Inflammatory macrophage treated with lipopolysaccharide for 1 hour (primary cell): ENCODE data around the gene OR51B4.
"Not testable (repeated sequence)": the region's sequence is repeated elsewhere in the genome, so short reads cannot be mapped to it uniquely, and the experiment has no call there.

Source experiments
- DNase-seq, 2 donors: peaks; one replicate each; pipeline ENCODE4 v3.0.0-alpha.2; 2020 to 2022

OR51B4 gene

DNA sequence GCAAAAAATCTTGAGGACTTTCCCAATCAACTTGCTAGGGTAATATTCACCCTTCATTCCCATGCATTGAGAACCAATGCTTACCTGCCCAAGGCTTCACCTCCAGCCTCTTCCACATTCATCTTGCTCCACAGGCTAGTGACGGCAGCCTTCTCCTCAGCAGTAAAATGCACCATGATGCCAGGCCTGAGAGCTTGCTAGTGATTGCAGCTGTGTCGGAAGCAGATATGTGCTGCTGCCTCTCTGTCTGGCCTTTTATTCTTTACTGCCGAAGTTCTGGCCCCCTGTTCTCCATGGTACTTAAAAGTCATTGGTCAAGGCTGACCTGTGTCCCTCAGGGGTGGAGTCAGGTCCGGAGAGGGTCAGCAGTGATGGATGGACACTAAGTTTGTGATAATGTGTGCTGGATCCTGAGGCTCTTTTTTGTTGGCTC is 32.0 kb downstream of the OR51B4 start, which contains the start of gene HBE1:
HBE1 (minus strand) TSS at position 231 of the 433 bp plus-strand sequence; CDS start at position 176, 55 bp downstream.
- no peak for DNase-seq

DNA sequence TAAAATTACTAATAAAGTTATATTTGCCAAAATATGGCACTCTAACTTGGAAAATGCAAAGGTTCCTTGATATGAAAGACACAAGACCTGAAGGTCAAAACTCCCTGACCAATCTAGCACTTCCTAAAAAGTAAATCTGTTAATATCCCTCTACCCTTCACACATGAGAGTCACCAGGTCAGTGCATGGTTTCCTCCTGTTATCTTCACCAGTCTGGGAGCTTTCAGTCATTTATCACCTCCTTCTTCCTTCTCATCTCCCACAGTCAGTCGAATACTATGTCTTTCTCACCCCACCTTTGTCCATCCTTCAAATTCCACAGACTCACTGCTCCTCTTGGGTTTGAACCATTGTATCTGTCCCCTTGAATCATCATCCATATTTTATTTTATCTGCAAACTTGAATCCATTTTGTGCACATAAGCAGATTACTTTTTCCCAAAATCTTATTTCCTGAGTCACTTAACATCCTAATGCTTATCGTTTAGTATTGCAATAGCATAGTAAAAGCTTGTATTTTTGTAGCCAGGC is 34.6 kb downstream of the OR51B4 start:
- DNase-seq: no peak

DNA sequence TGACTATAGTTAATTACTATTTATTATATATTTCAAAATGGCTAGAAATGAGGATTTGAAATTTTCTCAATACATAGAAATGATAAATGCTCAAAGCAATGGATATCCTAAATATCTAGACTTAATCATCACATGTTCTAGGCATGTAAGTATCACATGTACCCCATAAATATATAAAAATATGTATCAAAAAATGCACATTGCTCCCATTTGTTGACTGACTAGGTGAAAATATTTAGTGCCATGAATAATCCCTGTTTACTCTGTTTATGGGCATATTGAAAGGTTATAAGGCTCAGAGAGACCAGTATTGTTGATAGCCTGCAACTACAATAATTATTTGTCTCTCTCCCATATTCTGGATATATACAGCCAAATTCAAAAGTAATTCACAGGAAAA is 35.1 kb downstream of the OR51B4 start:
- no peak for DNase-seq

DNA sequence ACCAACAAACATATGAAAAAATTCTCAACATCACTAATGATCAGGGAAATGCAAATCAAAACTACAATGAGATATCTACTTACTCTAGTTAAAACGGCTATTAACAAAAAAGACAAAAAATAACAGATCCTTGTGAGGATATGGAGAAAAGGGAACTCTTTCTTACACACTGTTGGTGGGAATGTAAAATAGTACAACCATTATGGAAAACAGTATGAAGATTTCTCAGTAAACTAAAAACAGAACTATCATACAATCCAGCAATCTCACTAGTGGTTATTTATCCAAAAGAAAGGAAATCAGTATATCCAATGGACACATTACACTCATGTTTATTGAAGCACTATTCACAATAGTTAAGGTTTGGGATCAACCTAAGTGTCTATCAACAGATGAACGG is 35.9 kb downstream of the OR51B4 start:
- no peak for DNase-seq

DNA sequence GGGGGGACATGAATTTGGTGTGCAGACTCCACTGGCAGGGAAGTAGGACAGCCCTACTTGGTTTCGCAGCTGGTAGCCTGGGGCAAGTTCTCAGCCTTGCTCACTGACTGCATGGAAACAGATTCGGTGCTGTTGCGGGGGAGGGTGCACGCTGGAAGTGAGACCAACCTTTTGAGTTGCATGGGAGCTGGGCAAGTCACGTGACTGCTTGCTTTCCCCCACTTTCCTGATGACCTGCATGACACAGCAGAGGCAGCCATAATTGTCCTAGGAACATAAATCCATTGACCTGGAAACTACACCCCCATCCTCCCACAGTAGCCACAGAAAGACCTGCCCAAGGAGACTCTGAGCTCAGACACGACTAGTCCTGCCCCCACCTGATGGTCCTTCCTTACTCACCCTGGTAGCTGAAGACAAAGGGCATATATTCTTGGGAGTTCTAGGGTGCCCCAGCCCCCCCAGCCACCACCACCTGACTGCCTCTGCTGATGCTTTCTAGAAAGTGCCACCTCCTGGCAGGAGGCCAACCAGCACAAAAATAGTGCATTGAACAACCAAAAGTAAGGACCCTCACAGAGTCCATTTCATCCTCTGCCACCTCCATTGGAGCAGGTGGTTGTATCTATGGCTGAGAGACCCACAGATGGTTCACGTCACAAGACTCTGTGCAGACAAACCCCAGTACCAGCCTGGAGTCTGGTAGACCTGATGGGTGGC is 43.0 kb downstream of the OR51B4 start:
- no peak for DNase-seq

DNA sequence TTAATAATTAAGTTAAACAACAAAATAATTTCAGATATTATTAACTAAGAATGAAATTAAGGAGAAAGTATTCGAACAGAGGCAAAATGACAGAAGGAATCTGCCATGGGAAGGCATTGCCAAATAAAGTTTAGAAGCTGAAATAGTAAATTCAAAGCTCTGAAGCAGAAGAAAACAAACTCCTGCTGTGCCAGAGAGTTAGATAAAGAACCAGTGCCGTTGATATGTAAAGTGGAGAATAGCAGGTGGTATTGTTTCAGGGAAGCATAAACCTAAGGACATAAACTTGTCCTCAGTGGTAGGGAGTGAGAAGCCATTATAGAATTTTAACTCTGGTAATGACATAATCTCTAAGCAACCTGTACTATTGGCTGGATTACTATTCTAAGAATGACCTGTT is 44.5 kb downstream of the OR51B4 start:
- DNase-seq: no peak

DNA sequence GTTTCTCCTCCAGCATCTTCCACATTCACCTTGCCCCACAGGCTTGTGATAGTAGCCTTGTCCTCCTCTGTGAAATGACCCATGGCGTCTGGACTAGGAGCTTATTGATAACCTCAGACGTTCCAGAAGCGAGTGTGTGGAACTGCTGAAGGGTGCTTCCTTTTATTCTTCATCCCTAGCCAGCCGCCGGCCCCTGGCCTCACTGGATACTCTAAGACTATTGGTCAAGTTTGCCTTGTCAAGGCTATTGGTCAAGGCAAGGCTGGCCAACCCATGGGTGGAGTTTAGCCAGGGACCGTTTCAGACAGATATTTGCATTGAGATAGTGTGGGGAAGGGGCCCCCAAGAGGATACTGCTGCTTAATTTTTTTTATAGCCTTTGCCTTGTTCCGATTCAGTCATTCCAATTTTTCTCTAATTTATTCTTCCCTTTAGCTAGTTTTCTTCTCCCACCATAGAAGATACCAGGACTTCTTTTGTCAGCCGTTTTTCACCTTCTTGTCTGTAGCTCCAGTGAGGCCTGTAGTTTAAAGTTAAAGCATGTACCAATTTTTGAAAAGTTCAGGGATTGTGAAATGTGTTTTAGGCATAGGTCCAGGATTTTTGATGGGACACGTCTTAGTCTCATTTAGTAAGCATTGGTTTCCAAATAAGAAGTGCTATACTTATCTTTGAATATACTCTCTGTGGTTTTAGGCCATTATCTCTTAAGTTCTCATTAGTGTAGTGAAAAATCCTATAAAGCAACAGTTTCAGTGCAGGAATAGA is 46.9 kb downstream of the OR51B4 start, which contains the start of gene HBG2:
HBG2 (minus strand) TSS at position 136 of the 768 bp plus-strand sequence; CDS start at position 83, 53 bp downstream.
- DNase-seq: not testable (repeated sequence)

DNA sequence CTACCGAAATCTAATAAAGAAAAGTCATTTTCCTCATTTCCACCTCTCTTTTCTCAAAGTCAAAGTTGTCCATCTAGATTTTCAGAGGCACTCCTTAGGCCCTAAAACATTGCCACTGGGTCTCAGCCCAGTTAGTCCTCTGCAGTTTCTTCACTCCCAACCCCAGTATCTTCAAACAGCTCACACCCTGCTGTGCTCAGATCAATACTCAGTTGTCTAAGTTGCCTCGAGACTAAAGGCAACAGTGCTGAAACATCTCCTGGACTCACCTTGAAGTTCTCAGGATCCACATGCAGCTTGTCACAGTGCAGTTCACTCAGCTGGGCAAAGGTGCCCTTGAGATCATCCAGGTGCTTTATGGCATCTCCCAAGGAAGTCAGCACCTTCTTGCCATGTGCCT is 47.7 kb downstream of the OR51B4 start:
- not testable (repeated sequence) for DNase-seq

DNA sequence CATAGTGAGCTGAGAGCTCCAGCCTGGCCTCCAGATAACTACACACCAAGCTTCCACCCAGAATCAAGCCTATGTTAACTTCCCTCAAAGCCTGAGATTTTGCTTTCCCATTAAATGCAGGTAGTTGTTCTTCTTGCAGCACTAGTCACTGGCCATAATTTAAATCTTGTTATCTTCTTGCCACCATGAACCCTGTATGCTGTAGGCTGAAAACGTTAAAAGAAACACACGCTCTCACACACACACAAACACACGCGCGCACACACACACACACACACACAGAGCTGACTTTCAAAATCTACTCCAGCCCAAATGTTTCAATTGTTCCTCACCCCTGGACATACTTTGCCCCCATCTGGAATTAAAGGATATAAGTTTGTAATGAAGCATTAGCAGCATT is 48.3 kb downstream of the OR51B4 start:
- not testable (repeated sequence) for DNase-seq

DNA sequence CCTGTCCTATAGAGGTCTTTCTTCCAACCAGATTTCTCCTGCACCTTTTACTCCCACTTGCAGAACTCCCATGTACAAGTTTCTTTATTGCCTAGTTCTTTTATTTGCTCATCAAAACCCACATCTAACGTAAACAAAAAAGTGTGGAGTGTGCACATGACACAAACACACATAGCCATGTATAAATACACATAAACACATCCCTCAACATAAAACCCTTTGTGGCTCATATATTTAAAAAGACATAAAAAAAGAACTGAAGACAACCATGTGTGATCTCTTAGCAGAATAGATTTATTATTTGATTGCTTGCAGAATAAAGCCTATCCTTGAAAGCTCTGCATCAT is 48.9 kb downstream of the OR51B4 start:
- no peak for DNase-seq

DNA sequence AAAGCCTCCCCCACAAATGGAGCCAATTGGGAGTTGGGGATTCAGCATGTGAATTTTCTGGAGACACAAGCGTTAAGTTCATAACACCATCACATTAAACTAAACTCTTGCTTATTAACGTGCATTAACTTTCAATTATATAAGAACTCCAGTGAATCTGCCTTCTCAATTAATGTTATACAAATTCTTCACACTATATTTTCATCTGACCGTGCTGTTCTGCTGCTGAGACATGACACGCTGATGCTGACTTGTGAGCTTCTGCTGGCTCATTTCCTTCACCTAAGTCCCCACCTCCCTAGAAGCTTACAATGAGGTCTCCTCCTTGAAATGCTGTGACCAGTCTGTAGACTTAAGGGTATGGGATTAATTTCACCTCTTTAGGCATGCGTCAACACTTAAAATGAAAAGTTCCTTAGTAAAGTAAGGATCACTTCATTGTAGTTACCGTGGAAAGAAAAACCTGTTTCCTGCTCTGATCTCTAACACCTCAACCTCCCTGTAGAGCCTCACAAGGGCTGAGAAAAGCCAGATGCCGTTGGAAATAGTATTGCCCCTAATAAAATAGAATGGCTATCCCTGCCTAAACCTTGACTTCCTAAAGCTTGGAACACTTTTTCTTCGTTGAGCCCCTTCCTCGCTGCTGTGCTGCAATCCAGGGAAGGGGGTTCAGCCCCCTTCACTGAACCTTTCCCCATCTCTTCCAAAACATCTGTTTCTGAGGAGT is 49.4 kb downstream of the OR51B4 start:
- no peak for DNase-seq

DNA sequence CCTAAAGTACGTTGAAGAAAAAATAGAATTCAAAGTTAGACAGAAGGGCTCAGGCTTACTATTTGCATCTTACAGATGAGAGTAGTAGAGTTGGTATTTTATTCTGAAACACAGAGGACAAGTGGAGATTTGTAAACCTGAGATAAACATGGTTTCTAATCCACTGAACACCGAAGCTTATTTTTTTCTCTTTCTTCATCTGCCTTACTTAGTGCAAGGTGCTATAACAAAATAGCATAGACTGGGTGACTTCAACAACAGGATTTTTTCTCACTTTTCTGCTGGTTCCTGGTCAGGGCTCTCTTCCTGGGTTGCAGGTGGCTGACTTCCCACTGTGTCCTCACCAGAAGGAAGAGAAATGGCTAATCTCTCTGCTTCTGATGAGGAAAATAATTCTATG is 50.0 kb downstream of the OR51B4 start:
- DNase-seq: no peak
